ENCODE results near the gene PCLO. TPM values are rescaled to one million over a fixed set of nuclear protein-coding genes. Genes with fewer than 3 reads are reported as not detected.

The PCLO gene
- total and polyA plus RNA-seq, 9 of the 15 experiments (the other 6 are each of a cell fraction or from before 2014, with no cell fraction given), result under 0.01 to 0.01 TPM; not detected in 7

- TF ChIP-seq RCOR1 (IDR thresholded peaks at IDR 0.05; ENCODE audit: borderline replicate concordance in 1 of 2, low read depth in 2 of 2, low read length in 2 of 2), result no peak
Observed at GRCh38 chr7:83077328-83077727, 85.4 kb downstream of the PCLO start (continued).

- Histone ChIP-seq H2AFZ (ENCODE audit: low read depth, low read length) (no peak overlapping the region), H3K9me3 (replicated peaks; ENCODE audit: control insufficient read depth, insufficient read depth, low read depth, low read length) (peaks cover 3% of the 10 kb centered on the region; the same call in 1 of the 2 replicates), H3K36me3 (ENCODE audit: control insufficient read depth, insufficient read depth, low read length) (no peaks in the 10 kb centered on the region), H3K27me3 (ENCODE audit: control insufficient read depth in 2 of 2, insufficient read depth in 2 of 2, low read length in 2 of 2) (no peaks in the 10 kb centered on the region), H3K4me3 (no peak overlapping the region), H3K9me1 (ENCODE audit: control insufficient read depth, insufficient read depth, low read length) (no peaks in the 10 kb centered on the region), H4K20me1 (replicated peaks; ENCODE audit: control insufficient read depth, insufficient read depth, low read length) (no peaks in the 10 kb centered on the region), H3K4me2 (ENCODE audit: insufficient read depth, low read length) (no peak overlapping the region), H3K79me2 (ENCODE audit: control insufficient read depth, insufficient read depth, low read length) (no peaks in the 10 kb centered on the region), H3K9ac (ENCODE audit: insufficient read depth in 1 of 2, low read depth in 2 of 2, low read length in 2 of 2) (no peak overlapping the region), H3K4me1 (replicated peaks in 1 of 2; ENCODE audit: control insufficient read depth in 2 of 2, insufficient read depth in 2 of 2, low read length in 2 of 2) (no peaks in the 10 kb centered on the region), H3K27ac (ENCODE audit: extremely low read depth, low read depth, low read length) (no peak overlapping the region)
- CTCF ChIA-PET (ENCODE audit: low intra/inter-chr PET ratio), result no interaction called here
- intact Hi-C loops (cut with micrococcal nuclease) (no loop called here), in situ Hi-C loops (cut with MboI) (no loop called here)
- DNase-seq (ENCODE audit: extremely low read depth in 1 of 4, low spot score in 3 of 4), result no peak
- BruUV-seq (replicated peaks), result no TSS peak
- no peak for FAIRE-seq
- POLR2A ChIA-PET, result no interaction called here
- TF ChIP-seq ZNF347 (CRISPR knock-in tag; IDR thresholded peaks at IDR 0.05; ENCODE audit: low read depth), result no peak
- no peak for TF ChIP-seq ZNF280A (IDR thresholded peaks at IDR 0.05; ENCODE audit: low read depth, partially characterized antibody)
- TF ChIP-seq VEZF1 (CRISPR knock-in tag; IDR thresholded peaks at IDR 0.05), result no peak
- TF ChIP-seq NFRKB (IDR thresholded peaks at IDR 0.05; ENCODE audit: low read depth), result no peak
- no peak for TF ChIP-seq TCF3 (CRISPR knock-in tag; IDR thresholded peaks at IDR 0.05)
- TF ChIP-seq NR0B1 (IDR thresholded peaks at IDR 0.05; ENCODE audit: partially characterized antibody), result no peak
- WGBS (ENCODE audit: insufficient coverage, low coverage, missing lambda C conversion rate), result 0% methylated on average over 2 of the region's 2 CpGs
- no peak for ATAC-seq
Observed at GRCh38 chr7:83072576-83073517, 89.8 kb downstream of the PCLO start.
